Gastroesophageal sphincter (tissue), 4 donors: ENCODE results near the gene MARF1. TPM values are rescaled to one million over a fixed set of nuclear protein-coding genes. Genes with fewer than 3 reads are reported as not detected.
"Not testable (repeated sequence)": the region's sequence is repeated elsewhere in the genome, so short reads cannot be mapped to it uniquely, and the experiment has no call there.

ENCODE experiments used
- ATAC-seq: fragments of 150-250 bp; one replicate; pipeline ENCODE4 v1.9.1; 2016; ENCODE audit warnings: mild to moderate bottlenecking, moderate library complexity
- H3K27ac ChIP-seq, 4 donors: fragments of 200-600 bp; sonication (generic) in 3 of 4; 1 replicate in 3 of 4; 2 replicates in 1 of 4; pipeline ENCODE4 v1.5.1; 2016 to 2019
- H3K27me3 ChIP-seq: fragments of 200-600 bp; sonication (generic); one replicate; pipeline ENCODE4 v1.5.1; 2019
- H3K36me3 ChIP-seq, 2 donors: fragments of 200-600 bp; sonication (generic); one replicate each; pipeline ENCODE4 v1.5.1; 2019; ENCODE audit warnings: control low read depth in 1 of 2
- H3K4me1 ChIP-seq, 3 donors: fragments of 200-600 bp; sonication (generic); 1 replicate in 2 of 3; 2 replicates in 1 of 3; pipeline ENCODE4 v1.5.1; 2016 to 2019; ENCODE audit warnings: control low read depth in 2 of 3
- H3K4me3 ChIP-seq, 2 donors: fragments of 200-600 bp; sonication (generic); one replicate each; pipeline ENCODE4 v1.5.1; 2019; ENCODE audit warnings: mild to moderate bottlenecking in 1 of 2, moderate library complexity in 1 of 2
- H3K9me3 ChIP-seq, 3 donors: fragments of 200-600 bp; sonication (generic); one replicate each; pipeline ENCODE4 v1.5.1; 2017 to 2019; ENCODE audit warnings: control low read depth in 2 of 3
- EP300 ChIP-seq: sonication (generic); formaldehyde crosslinking; IDR thresholded peaks from one replicate; pipeline ENCODE4 v1.6.1; 2017; ENCODE audit warnings: antibody characterized with exemption, mild to moderate bottlenecking
- POLR2A ChIP-seq, 2 donors: fragments of 450-650 bp; IDR thresholded peaks; one replicate each; pipeline ENCODE4 v1.6.1; 2017; ENCODE audit warnings: antibody characterized with exemption in 2 of 2, mild to moderate bottlenecking in 2 of 2, moderate library complexity in 1 of 2
- POLR2AphosphoS5 ChIP-seq: sonication (generic); formaldehyde crosslinking; IDR thresholded peaks from one replicate; pipeline ENCODE4 v1.6.1; 2017; ENCODE audit warnings: antibody characterized with exemption
- WGBS, 2 donors: methylation state at CpG; one replicate each; pipeline ENCODE4 v1.1.5; 2018; ENCODE audit warnings: low coverage in 1 of 2; 5-methylcytosine and 5-hydroxymethylcytosine counted together
- total RNA-seq, 4 donors: library from RNA; depleted of rRNA; stranded (reverse); fragments of >200 nt; gene quantifications; one replicate each; pipeline ENCODE4 v1.1.0, GENCODE V29; 2016
- TF ChIP-seq, protein P1 (sequence below), 4 experiments: fragments of 200-600 bp in 2 of 4; fragments of 450-650 bp in 2 of 4; sonication (generic) in 1 of 4; IDR thresholded peaks; one replicate each; pipeline ENCODE4 v1.5.1; 2017 to 2019; ENCODE audit warnings: antibody characterized with exemption in 4 of 4, mild to moderate bottlenecking in 2 of 4, moderate library complexity in 2 of 4

MARF1 gene
- total RNA-seq, 4 donors from 2014 or later = 38.2 to 67.7 (median 53.3) TPM

DNA sequence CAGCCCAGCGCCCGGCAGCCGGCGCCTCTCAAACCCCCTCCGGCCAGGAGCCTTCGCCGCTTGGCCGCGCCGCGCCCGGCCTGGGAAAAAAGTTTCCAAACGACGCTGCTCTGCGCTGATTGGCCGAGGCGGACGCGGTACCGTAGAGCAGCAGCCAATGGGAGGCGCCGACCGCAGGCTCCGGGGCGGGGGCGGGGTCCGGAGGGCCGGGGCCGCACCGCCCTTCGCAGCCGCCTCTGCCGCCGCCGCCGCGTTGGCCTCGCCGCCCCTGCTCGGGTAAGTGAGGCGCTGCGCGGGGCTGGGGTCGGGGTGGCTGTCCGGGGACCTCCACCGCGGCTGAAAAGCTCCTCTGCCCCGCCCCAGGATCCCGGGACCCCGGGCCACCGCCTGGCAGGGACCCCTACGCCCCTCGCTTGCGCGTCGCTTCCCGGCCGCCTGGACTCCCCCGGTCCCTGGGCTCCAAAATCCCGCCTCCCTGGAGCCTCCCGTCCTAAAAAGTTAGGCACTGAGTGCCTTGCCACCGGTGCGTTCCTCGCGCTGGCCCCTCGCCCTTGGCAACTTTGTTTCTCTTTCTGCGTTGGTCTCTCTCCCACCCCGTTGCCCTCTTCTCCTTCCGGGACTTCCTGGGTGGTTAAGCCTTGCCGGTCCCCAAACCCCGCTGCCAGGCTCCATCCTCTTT lies 7.2 kb upstream of the MARF1 start, which contains the start of gene NDE1:
Gene NDE1 (plus strand): TSS at position 227 of the 679 bp plus-strand sequence. CDS start 14,534 bp downstream, outside the sequence.
- peak; percentile 99 for ATAC-seq
- peak within 1 kb of the TSS; percentile 84 to 99 (median 94) for H3K27ac ChIP-seq

DNA sequence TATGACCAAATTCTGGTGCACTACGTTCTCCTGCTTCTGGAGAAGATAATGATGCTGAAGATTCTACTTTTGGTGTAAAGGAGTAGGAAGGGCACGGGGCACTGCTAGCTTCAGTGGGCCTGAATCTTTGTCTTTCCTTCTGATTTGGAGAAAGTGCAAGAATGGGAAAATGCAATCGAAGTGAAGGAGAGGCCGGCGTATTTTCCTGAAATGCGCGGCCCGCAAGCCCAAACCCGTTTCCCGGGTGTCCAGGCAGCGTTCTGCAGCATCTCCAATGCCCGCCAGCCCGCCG lies 6.7 kb upstream of the MARF1 start:
- TF ChIP-seq POLR2AphosphoS5 = no peak

More for the DNA sequence above, 7.2 kb upstream of the MARF1 start, which contains the start of gene NDE1:
- Histone ChIP-seq H3K4me1 (peaks cover 0 to 52% (median 14%) of the 10 kb centered on the region in 3 donors), H3K36me3 (no peaks in the 10 kb centered on the region), H3K4me3 (peak within 1 kb of the TSS; percentile 74 to 84), H3K9me3 (no peaks in the 10 kb centered on the region), H3K27me3 (no peaks in the 10 kb centered on the region)
- no peak for TF ChIP-seq EP300
- peak; percentile 40 for TF ChIP-seq POLR2AphosphoS5
- peak; percentile 80 to 83 for TF ChIP-seq POLR2A (IDR thresholded peaks at IDR 0.05)
- TF ChIP-seq, protein P1, sequence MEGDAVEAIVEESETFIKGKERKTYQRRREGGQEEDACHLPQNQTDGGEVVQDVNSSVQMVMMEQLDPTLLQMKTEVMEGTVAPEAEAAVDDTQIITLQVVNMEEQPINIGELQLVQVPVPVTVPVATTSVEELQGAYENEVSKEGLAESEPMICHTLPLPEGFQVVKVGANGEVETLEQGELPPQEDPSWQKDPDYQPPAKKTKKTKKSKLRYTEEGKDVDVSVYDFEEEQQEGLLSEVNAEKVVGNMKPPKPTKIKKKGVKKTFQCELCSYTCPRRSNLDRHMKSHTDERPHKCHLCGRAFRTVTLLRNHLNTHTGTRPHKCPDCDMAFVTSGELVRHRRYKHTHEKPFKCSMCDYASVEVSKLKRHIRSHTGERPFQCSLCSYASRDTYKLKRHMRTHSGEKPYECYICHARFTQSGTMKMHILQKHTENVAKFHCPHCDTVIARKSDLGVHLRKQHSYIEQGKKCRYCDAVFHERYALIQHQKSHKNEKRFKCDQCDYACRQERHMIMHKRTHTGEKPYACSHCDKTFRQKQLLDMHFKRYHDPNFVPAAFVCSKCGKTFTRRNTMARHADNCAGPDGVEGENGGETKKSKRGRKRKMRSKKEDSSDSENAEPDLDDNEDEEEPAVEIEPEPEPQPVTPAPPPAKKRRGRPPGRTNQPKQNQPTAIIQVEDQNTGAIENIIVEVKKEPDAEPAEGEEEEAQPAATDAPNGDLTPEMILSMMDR (IDR thresholded peaks at IDR 0.05) = peak in 1 of 4 experiments; percentile 9
- WGBS, 2 donors = 0% methylated on average over 17 to 19 of the region's 71 CpGs

GRCh38 chr16:15649311-15649710 lies 6.4 kb upstream of the MARF1 start:
- peak overlapping the region in 1 of 2 donors; percentile 84 for H3K4me3 ChIP-seq
- 66 to 73% methylated on average over 7 to 13 of the region's 17 CpGs for WGBS, 2 donors
- not testable (repeated sequence) for H3K9me3 ChIP-seq, H3K36me3 ChIP-seq, H3K27me3 ChIP-seq, ATAC-seq
- peaks cover 0 to 45% (median 14%) of the 10 kb centered on the region in 3 donors for H3K4me1 ChIP-seq
- H3K27ac ChIP-seq = peak overlapping the region in 3 of 4 donors; percentile 92 to 99 (median 95)

More for the DNA sequence above, 6.7 kb upstream of the MARF1 start:
- peaks cover 0 to 47% (median 14%) of the 10 kb centered on the region in 3 donors for H3K4me1 ChIP-seq
- ATAC-seq = no peak
- no peaks in the 10 kb centered on the region for H3K9me3 ChIP-seq
- WGBS, 2 donors = 0 to 1% methylated on average over 8 to 11 of the region's 14 CpGs
- peak overlapping the region; percentile 74 to 84 for H3K4me3 ChIP-seq
- H3K27ac ChIP-seq = peak overlapping the region; percentile 6 to 99 (median 94)
- no peaks in the 10 kb centered on the region for H3K36me3 ChIP-seq
- no peaks in the 10 kb centered on the region for H3K27me3 ChIP-seq

GRCh38 chr16:15648135-15648730 lies 5.3 kb upstream of the MARF1 start:
- H3K4me1 ChIP-seq = peaks cover 0 to 42% (median 8%) of the 10 kb centered on the region in 3 donors
- H3K9me3 ChIP-seq = no peaks in the 10 kb centered on the region
- no peak for ATAC-seq
- TF ChIP-seq, protein P1 (IDR thresholded peaks at IDR 0.05) = no peak
- TF ChIP-seq POLR2AphosphoS5 (no peak), EP300 (no peak), POLR2A (IDR thresholded peaks at IDR 0.05) (no peak)
- WGBS, 2 donors = 91 to 100% methylated on average over 1 to 9 of the region's 9 CpGs
- H3K27me3 ChIP-seq = no peaks in the 10 kb centered on the region
- H3K36me3 ChIP-seq = no peaks in the 10 kb centered on the region
- no peak overlapping the region for H3K27ac ChIP-seq
- no peak overlapping the region for H3K4me3 ChIP-seq

DNA sequence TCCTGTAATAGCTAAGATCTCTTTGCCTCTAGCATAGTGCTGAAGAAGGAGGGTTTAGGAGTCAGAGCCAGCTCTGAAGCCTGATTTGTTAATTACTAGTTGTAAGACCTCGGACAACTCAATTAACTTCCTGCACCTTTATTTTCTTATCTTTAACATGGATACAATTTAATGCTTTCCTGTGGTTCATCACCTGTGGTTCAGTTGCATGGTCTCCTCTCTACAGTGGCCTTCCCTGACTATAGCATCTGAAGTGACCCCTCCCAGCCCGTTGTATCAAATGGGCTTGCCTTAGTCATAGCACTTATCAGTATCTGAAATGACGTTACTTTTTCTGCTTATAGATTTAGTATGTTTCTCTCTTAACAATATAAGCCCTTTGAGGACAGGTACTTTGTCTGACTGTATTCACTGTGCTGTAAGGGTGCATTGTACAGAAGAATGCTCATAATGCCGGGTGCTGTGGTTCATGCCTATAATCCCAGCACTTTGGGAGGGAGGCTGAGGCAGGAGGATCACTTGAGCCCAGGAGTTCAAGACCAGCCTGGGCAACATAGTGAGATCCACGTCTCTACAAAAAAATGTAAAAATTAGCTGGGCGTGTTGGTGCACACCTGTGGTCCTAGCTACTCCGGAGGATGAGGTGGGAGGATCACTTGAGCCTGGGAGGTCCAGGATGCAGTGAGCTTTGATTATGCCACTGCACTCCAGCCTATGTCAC lies 4.5 kb upstream of the MARF1 start:
- 68 to 80% methylated on average over 3 to 7 of the region's 7 CpGs for WGBS, 2 donors
- Histone ChIP-seq H3K4me1 (peaks cover 0 to 35% (median 7%) of the 10 kb centered on the region in 3 donors), H3K27me3 (no peaks in the 10 kb centered on the region), H3K4me3 (no peak overlapping the region), H3K9me3 (no peaks in the 10 kb centered on the region), H3K36me3 (no peaks in the 10 kb centered on the region), H3K27ac (no peak overlapping the region)
- TF ChIP-seq, protein P1 (IDR thresholded peaks at IDR 0.05) = no peak
- TF ChIP-seq POLR2A (IDR thresholded peaks at IDR 0.05) = no peak
- no peak for TF ChIP-seq EP300
- no peak for TF ChIP-seq POLR2AphosphoS5
- ATAC-seq = no peak

DNA sequence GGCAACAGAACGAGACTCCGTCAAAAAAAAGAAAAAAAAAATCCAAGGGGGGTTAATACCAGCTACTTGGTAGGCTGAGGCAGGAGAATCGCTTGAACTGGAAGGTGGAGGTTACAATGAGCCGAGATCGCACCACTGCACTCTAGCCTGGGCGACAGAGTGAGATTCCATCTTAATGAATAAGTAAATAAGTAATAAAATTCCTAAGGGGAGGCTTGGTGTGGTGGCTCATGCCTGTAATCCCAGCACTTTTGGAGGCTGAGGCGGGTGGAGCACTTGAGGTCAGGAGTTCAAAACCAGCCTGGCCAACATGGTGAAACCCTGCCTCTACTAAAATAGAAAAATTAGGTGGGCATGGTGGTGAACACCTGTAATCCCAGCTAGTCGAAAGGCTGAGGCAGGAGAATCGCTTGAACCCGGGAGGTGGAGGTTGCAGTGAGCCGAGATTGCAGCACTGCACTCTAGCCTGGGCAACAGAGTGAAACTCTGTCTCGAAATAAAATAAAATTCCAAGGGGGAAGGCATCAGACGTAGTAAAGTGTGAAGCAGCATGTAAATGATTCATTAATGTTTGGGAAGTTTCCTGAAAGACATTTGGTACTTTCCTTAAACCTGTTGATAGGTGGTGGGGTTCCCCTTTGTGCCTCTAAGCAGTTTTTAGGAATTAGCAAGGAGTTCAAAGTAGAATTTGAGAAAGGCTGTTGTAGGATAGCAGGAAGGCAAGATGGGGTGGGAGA lies 3.8 kb upstream of the MARF1 start:
- ATAC-seq, H3K27ac ChIP-seq, H3K36me3 ChIP-seq, H3K9me3 ChIP-seq, H3K27me3 ChIP-seq, H3K4me3 ChIP-seq: not testable (repeated sequence)
- 80 to 84% methylated on average over 6 to 13 of the region's 13 CpGs for WGBS, 2 donors
- H3K4me1 ChIP-seq = peaks cover 3 to 34% (median 12%) of the 10 kb centered on the region in 3 donors

GRCh38 chr16:15644962-15645465 lies 2.1 kb upstream of the MARF1 start:
- H3K4me3 ChIP-seq, ATAC-seq, H3K27me3 ChIP-seq, H3K9me3 ChIP-seq, H3K36me3 ChIP-seq, H3K27ac ChIP-seq: not testable (repeated sequence)
- 83 to 87% methylated on average over 3 to 10 of the region's 10 CpGs for WGBS, 2 donors
- peaks cover 5 to 40% (median 16%) of the 10 kb centered on the region in 3 donors for H3K4me1 ChIP-seq
